Smooth muscle cell (in vitro differentiated cells): Measurements from ENCODE around the gene POU2F1. TPM values are rescaled to one million over a fixed set of nuclear protein-coding genes. Genes with fewer than 3 reads are reported as not detected.

ENCODE experiments used
- DNase-seq: peaks from one replicate; lab custom pipeline; 2025; ENCODE audit not compliant: unreplicated experiment; lab: John Stamatoyannopoulos, UW
- H2AFZ ChIP-seq: fragments of 200-600 bp; sonication (generic); 2 replicates; pipeline ENCODE4 v1.6.0; 2016; ENCODE audit warnings: antibody characterized with exemption, low read depth, mild to moderate bottlenecking
- H3F3A ChIP-seq: fragments of 200-600 bp; sonication (generic); 2 replicates; pipeline ENCODE4 v1.6.0; 2017; ENCODE audit warnings: antibody characterized with exemption, low read depth
- H3K27ac ChIP-seq: fragments of 200-600 bp; sonication (generic); 2 replicates; pipeline ENCODE4 v1.5.1; 2016; ENCODE audit warnings: low read depth, mild to moderate bottlenecking
- H3K27me3 ChIP-seq: fragments of 200-600 bp; sonication (generic); 2 replicates; pipeline ENCODE4 v1.6.1; 2016; ENCODE audit warnings: low read depth, mild to moderate bottlenecking
- H3K36me3 ChIP-seq: fragments of 200-600 bp; sonication (generic); 2 replicates; pipeline ENCODE4 v1.5.1; 2016; ENCODE audit warnings: low read depth
- H3K4me1 ChIP-seq: fragments of 200-600 bp; sonication (generic); 2 replicates; pipeline ENCODE4 v1.5.1; 2016; ENCODE audit warnings: low read depth
- H3K4me2 ChIP-seq: fragments of 200-600 bp; sonication (generic); 2 replicates; pipeline ENCODE4 v1.6.0; 2016; ENCODE audit warnings: mild to moderate bottlenecking
- H3K4me3 ChIP-seq: fragments of 200-600 bp; sonication (generic); 2 replicates; pipeline ENCODE4 v1.5.1; 2016; ENCODE audit warnings: mild to moderate bottlenecking
- H3K79me2 ChIP-seq: fragments of 200-600 bp; sonication (generic); 2 replicates; pipeline ENCODE4 v1.6.0; 2016; ENCODE audit warnings: low read depth, mild to moderate bottlenecking
- H3K9ac ChIP-seq: fragments of 200-600 bp; sonication (generic); 2 replicates; pipeline ENCODE4 v1.6.0; 2016; ENCODE audit warnings: low read depth
- H3K9me3 ChIP-seq: fragments of 200-600 bp; sonication (generic); replicated peaks from 2 replicates; pipeline ENCODE4 v1.5.1; 2016; ENCODE audit warnings: low read depth
- H4K20me1 ChIP-seq: fragments of 200-600 bp; sonication (generic); 2 replicates; pipeline ENCODE4 v1.6.0; 2016; ENCODE audit warnings: low read depth
- WGBS: methylation state at CpG from one replicate; pipeline ENCODE4 v1.1.7; 2016; ENCODE audit warnings: low lambda C conversion rate; 5-methylcytosine and 5-hydroxymethylcytosine counted together
- polyA plus RNA-seq: library from polyadenylated mRNA; unstranded; fragments of >200 nt; fragmentation: Nextera tagmentation; extraction: Ambion mirVana; gene quantifications from 2 replicates; pipeline ENCODE4 v1.2.1, GENCODE V29; 2016
- total RNA-seq: library from RNA; depleted of rRNA; stranded (reverse); fragments of >200 nt; gene quantifications from 2 replicates; pipeline ENCODE4 v1.2.3, GENCODE V29; 2014
- TF ChIP-seq, protein P1 (sequence below): fragments of 200-600 bp; sonication (generic); IDR thresholded peaks from 2 replicates; pipeline ENCODE4 v1.5.1; 2017; ENCODE audit warnings: borderline replicate concordance, mild to moderate bottlenecking, antibody characterized with exemption; ENCODE audit not compliant: insufficient read depth, poor library complexity, severe bottlenecking

Gene POU2F1
- total and polyA plus RNA-seq, 2 experiments from 2014 or later = 5.3 to 15.6 TPM

DNA sequence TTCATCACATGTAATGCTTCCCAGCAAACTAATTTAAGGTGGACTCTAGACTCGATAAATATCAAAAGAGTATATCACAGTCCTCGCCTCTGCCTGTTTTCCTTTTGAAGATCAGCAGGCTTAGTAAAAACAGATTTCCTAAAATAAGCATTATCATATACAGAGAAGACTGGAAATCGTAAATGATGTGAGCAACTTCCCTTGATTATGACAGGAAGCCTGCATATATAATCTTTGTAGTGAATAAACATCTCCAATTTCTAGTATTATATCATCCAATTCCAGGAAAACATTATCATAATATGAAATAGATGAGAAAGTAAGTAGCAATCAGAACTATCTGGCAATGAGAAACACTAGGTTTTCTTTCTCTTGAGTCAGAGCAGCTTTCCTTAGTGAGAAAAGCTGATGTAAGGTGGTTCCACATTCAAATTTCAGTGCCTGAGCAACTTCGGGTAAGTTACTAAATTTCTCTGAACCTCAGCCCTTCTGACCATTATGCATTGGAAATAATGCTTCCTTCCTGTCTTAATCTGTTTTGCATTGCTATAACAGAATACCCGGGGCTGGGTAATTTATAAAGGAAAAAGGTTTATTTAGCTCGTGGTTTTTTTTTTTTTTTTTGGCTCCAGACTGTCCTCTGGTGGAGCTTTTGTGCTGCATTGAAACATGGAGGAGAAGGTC lies 12.6 kb upstream of the POU2F1 start:
- 85% methylated on average over 6 of the region's 6 CpGs for WGBS
- H3K4me2 ChIP-seq = no peak overlapping the region
- no peaks in the 10 kb centered on the region for H3K27me3 ChIP-seq
- H3K9ac ChIP-seq = no peak overlapping the region
- no peaks in the 10 kb centered on the region for H3F3A ChIP-seq
- no peak overlapping the region for H3K27ac ChIP-seq
- no peak overlapping the region for H3K4me3 ChIP-seq
- TF ChIP-seq, protein P1, sequence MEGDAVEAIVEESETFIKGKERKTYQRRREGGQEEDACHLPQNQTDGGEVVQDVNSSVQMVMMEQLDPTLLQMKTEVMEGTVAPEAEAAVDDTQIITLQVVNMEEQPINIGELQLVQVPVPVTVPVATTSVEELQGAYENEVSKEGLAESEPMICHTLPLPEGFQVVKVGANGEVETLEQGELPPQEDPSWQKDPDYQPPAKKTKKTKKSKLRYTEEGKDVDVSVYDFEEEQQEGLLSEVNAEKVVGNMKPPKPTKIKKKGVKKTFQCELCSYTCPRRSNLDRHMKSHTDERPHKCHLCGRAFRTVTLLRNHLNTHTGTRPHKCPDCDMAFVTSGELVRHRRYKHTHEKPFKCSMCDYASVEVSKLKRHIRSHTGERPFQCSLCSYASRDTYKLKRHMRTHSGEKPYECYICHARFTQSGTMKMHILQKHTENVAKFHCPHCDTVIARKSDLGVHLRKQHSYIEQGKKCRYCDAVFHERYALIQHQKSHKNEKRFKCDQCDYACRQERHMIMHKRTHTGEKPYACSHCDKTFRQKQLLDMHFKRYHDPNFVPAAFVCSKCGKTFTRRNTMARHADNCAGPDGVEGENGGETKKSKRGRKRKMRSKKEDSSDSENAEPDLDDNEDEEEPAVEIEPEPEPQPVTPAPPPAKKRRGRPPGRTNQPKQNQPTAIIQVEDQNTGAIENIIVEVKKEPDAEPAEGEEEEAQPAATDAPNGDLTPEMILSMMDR = no peak
- H3K4me1 ChIP-seq = no peaks in the 10 kb centered on the region
- no peaks in the 10 kb centered on the region for H3K79me2 ChIP-seq
- no peaks in the 10 kb centered on the region for H4K20me1 ChIP-seq
- H2AFZ ChIP-seq = no peak overlapping the region
- H3K36me3 ChIP-seq = no peaks in the 10 kb centered on the region
- no peaks in the 10 kb centered on the region for H3K9me3 ChIP-seq
- no peak for DNase-seq

DNA sequence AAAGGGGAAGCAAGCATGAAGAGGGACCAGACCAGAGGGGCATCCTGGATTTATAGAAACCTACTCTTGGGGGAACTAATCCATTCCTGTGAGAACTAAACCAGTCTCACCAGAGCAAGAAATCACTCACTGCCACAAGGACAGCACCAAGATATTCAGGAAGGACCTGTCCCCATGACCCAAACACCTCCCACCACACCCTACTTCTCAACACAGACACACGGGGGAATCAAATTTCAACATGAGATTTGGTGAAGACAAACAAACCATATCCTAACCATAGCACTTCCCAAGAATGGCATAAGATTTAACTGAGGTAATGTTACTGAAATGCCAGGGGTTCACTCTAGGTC lies 12.1 kb upstream of the POU2F1 start:
- Histone ChIP-seq H3K79me2 (no peaks in the 10 kb centered on the region), H3K9me3 (no peaks in the 10 kb centered on the region), H3K4me2 (no peak overlapping the region), H3F3A (no peaks in the 10 kb centered on the region), H3K27me3 (no peaks in the 10 kb centered on the region), H3K4me1 (no peaks in the 10 kb centered on the region), H2AFZ (no peak overlapping the region), H4K20me1 (no peaks in the 10 kb centered on the region), H3K9ac (no peak overlapping the region), H3K36me3 (no peaks in the 10 kb centered on the region), H3K27ac (no peak overlapping the region), H3K4me3 (no peak overlapping the region)
- TF ChIP-seq, protein P1 = no peak
- DNase-seq = no peak
- 74% methylated on average over 1 of the region's 1 CpG for WGBS

DNA sequence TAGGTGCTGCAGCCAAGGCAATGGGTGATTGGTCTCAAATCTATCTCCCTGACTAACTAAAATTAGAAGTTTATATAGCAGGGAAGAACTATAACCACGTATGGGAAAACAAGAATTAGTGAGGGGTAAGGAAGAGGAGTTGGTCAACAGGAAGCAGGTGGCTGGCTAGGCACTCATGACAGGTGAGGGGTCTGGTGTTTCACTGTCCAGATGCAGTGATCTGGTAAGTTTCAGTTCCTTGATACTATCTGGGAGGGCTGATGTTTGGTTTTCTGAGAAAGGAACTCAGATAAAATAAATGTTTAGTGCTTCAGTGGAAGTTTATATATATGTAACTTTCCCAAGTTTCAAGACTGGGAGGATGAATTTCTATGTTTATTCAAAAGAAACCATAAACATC lies 11.6 kb upstream of the POU2F1 start:
- DNase-seq = no peak

More for the DNA sequence above, 11.6 kb upstream of the POU2F1 start:
- Histone ChIP-seq H3K9ac (no peak overlapping the region), H3K27me3 (no peaks in the 10 kb centered on the region), H3K79me2 (no peaks in the 10 kb centered on the region), H3K4me3 (no peak overlapping the region), H3K4me2 (no peak overlapping the region), H3K4me1 (no peaks in the 10 kb centered on the region), H3K9me3 (no peaks in the 10 kb centered on the region), H3K36me3 (no peaks in the 10 kb centered on the region), H4K20me1 (no peaks in the 10 kb centered on the region), H3K27ac (no peak overlapping the region), H3F3A (no peaks in the 10 kb centered on the region), H2AFZ (no peak overlapping the region)
- 94% methylated on average over 1 of the region's 1 CpG for WGBS
- TF ChIP-seq, protein P1 = no peak
